HepG2 (cell line): ENCODE data around the gene LDAH. TPM values are rescaled to one million over a fixed set of nuclear protein-coding genes. Genes with fewer than 3 reads are reported as not detected.

Experiments
- AHR ChIP-seq: IDR thresholded peaks from 2 replicates; pipeline ENCODE4 v1.6.1; 2018; ENCODE audit warnings: missing genetic modification reagents, missing compliant biosample characterization
- ATF6 ChIP-seq: sonication (generic); formaldehyde crosslinking; conservative IDR thresholded peaks from 2 replicates; pipeline ENCODE4 v1.4.0; 2020; ENCODE audit warnings: missing genetic modification reagents
- CC2D1A ChIP-seq: sonication (generic); formaldehyde crosslinking; IDR thresholded peaks from 2 replicates; pipeline ENCODE4 v1.8.1; 2023; ENCODE audit warnings: mild to moderate bottlenecking, missing genetic modification reagents
- EEA1 ChIP-seq: sonication (generic); formaldehyde crosslinking; IDR thresholded peaks from 2 replicates; pipeline ENCODE4 v1.5.1; 2020; ENCODE audit warnings: mild to moderate bottlenecking, missing genetic modification reagents, borderline replicate concordance
- FOXP1 ChIP-seq, 2 experiments: fragments of 450-650 bp in 1 of 2; IDR thresholded peaks; 2 replicates each; pipeline ENCODE4 v1.6.1; 2017 to 2018; ENCODE audit warnings: antibody characterized with exemption in 1 of 2
- GTF2F1 ChIP-seq: fragments of 150-350 bp; IDR thresholded peaks from 2 replicates; pipeline ENCODE4 v1.6.1; 2014; ENCODE audit warnings: low read length
- GTF3A ChIP-seq: sonication (generic); formaldehyde crosslinking; conservative IDR thresholded peaks from 2 replicates; pipeline ENCODE4 v1.4.0; 2020; ENCODE audit warnings: mild to moderate bottlenecking, missing genetic modification reagents
- HBP1 ChIP-seq: IDR thresholded peaks from 2 replicates; pipeline ENCODE4 v1.6.1; 2016; ENCODE audit warnings: low read depth, control low read depth
- HNF1B ChIP-seq: sonication (generic); formaldehyde crosslinking; IDR thresholded peaks from 2 replicates; pipeline ENCODE4 v1.5.1; 2020; ENCODE audit warnings: mild to moderate bottlenecking, moderate library complexity, missing genetic modification reagents
- KLF11 ChIP-seq: IDR thresholded peaks from 2 replicates; pipeline ENCODE4 v1.6.1; 2016; ENCODE audit warnings: missing compliant biosample characterization
- MAF1 ChIP-seq: sonication (generic); formaldehyde crosslinking; IDR thresholded peaks from 2 replicates; pipeline ENCODE4 v1.5.0; 2020; ENCODE audit warnings: missing genetic modification reagents, borderline replicate concordance
- NFATC3 ChIP-seq: sonication (generic); formaldehyde crosslinking; IDR thresholded peaks from 2 replicates; pipeline ENCODE4 v1.5.1; 2020; ENCODE audit warnings: mild to moderate bottlenecking, missing genetic modification reagents
- NR2F6 ChIP-seq, 2 experiments: IDR thresholded peaks; 2 replicates each; pipeline ENCODE4 v1.6.1; 2016; ENCODE audit warnings: antibody characterized with exemption in 1 of 2, mild to moderate bottlenecking in 1 of 2
- PLRG1 ChIP-seq: fragments of 450-650 bp; conservative IDR thresholded peaks from 2 replicates; pipeline ENCODE4 v1.6.1; 2016
- POLR2G ChIP-seq: fragments of 200-400 bp; formaldehyde crosslinking; IDR thresholded peaks from 2 replicates; pipeline ENCODE4 v1.6.1; 2018; ENCODE audit warnings: mild to moderate bottlenecking, low read depth, low read length, moderate library complexity
- RAD51 ChIP-seq: fragments of 450-650 bp; IDR thresholded peaks from 2 replicates; pipeline ENCODE4 v1.6.1; 2016; ENCODE audit warnings: borderline replicate concordance
- RFXANK ChIP-seq: IDR thresholded peaks from 2 replicates; pipeline ENCODE4 v1.6.1; 2016
- SSRP1 ChIP-seq: IDR thresholded peaks from 2 replicates; pipeline ENCODE4 v1.6.1; 2016; ENCODE audit warnings: control low read depth
- XRCC5 ChIP-seq: fragments of 200-400 bp; formaldehyde crosslinking; optimal IDR thresholded peaks from 2 replicates; pipeline ENCODE3; 2017; ENCODE audit warnings: mild to moderate bottlenecking, low read length
- ZC3H4 ChIP-seq: sonication (generic); formaldehyde crosslinking; IDR thresholded peaks from 2 replicates; pipeline ENCODE4 v1.4.0; 2020; ENCODE audit warnings: missing genetic modification reagents, borderline replicate concordance
- ZFP82 ChIP-seq: sonication (generic); formaldehyde crosslinking; IDR thresholded peaks from 2 replicates; pipeline ENCODE4 v1.5.1; 2020; ENCODE audit warnings: mild to moderate bottlenecking, missing genetic modification reagents, borderline replicate concordance
- ZKSCAN1 ChIP-seq: fragments of 150-350 bp; IDR thresholded peaks from 2 replicates; pipeline ENCODE4 v1.6.1; 2014; ENCODE audit warnings: low read length
- ZNF124 ChIP-seq: sonication (generic); formaldehyde crosslinking; IDR thresholded peaks from 2 replicates; pipeline ENCODE4 v1.4.0; 2020; ENCODE audit warnings: missing genetic modification reagents
- ZNF350 ChIP-seq: sonication (generic); formaldehyde crosslinking; IDR thresholded peaks from 2 replicates; pipeline ENCODE4 v1.4.0; 2020; ENCODE audit warnings: mild to moderate bottlenecking, low read depth, missing genetic modification reagents, borderline replicate concordance
- ZNF383 ChIP-seq: sonication (generic); formaldehyde crosslinking; IDR thresholded peaks from 2 replicates; pipeline ENCODE4 v1.4.0; 2020; ENCODE audit warnings: missing genetic modification reagents, mild to moderate bottlenecking, borderline replicate concordance
- polyA plus RNA-seq, 8 experiments: library from polyadenylated mRNA; depleted of rRNA in 3 of 8; stranded (reverse) in 7 of 8; unstranded in 1 of 8; fragments of >200 nt; fragmentation: Illumina TruSeq in 4 of 8; extraction: Trizol in 4 of 8; gene quantifications; 2 replicates each; pipeline versions ENCODE4 v1.2.1 to v1.2.3, GENCODE V29; 2011 to 2016; ENCODE audit warnings: low read depth in 4 of 8, missing spikeins in 1 of 8, mixed read lengths in 1 of 8; ENCODE audit not compliant: insufficient read depth in 1 of 8
- total RNA-seq, 5 experiments: library from RNA; depleted of rRNA; stranded (reverse); fragments of >200 nt; fragmentation: Illumina TruSeq; extraction: Trizol; gene quantifications; 2 replicates each; pipeline ENCODE4 v1.2.3, GENCODE V29; 2016; ENCODE audit warnings: low read depth in 1 of 5
- TF ChIP-seq, protein P1 (sequence below): sonication (generic); formaldehyde crosslinking; IDR thresholded peaks from 2 replicates; pipeline ENCODE4 v1.4.0; 2020; ENCODE audit warnings: missing genetic modification reagents

Gene LDAH
- total and polyA plus RNA-seq, 2 of the 13 experiments (the other 11 are each of a cell fraction or from before 2014, with no cell fraction given), result 28.8 to 46.2 TPM

DNA sequence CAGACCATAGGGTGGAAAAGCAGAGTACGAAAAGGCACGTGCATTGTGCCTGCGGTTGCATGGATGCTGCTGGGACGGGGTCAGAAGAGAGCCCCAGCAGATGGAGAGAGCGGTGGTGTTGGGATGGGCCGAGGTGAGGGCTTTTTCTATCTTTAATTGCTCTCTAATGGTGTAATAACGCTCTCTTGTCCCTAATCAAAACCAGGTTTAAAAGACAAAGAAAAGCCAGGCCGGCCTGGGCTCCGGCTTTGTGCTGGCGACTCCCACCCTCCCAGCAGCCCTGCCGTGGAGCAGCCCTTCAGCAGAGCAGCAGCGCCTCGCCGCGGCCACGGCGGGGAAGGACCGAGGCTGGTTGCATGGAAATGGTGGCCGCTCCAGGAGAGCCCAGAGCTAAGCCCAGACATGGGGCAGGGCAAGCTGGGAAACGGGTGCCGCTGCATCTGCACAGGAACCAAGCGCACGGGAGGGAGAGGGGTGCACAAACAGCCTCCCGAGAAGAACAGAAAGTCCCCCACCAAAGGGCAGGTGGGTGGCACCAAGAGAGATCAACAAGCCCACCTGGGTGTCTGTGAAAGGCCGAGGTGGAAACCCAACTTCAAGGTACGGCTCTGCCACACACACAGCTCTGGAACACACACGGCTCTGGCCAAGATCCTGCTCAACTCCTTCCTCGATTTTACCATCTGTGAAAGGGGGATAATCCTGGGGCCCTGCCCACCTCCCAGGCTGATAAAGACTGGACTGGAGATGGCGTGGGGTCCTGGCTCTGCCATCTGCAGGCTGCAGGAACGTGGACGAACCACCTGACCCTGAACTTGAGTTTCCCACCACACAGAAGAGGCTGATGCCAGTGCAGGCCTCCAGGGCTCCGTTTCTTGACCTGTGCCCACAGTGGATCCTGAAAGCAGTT is 187.0 kb downstream of the LDAH start (continued):
- TF ChIP-seq, protein P1, sequence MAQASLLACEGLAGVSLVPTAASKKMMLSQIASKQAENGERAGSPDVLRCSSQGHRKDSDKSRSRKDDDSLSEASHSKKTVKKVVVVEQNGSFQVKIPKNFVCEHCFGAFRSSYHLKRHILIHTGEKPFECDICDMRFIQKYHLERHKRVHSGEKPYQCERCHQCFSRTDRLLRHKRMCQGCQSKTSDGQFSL (CRISPR knock-in tag), result 0 out of 2 replicates have a peak, but pooled peaks have one; percentile 50
- TF ChIP-seq XRCC5, result peak; percentile 78
- 0 out of 2 replicates have a peak, but pooled peaks have one; percentile 37 for TF ChIP-seq ATF6
- peak; percentile 95; the same call in 1 of the 2 replicates for TF ChIP-seq SSRP1
- TF ChIP-seq POLR2G, result no peak
- no peak for TF ChIP-seq GTF2F1
- TF ChIP-seq AHR (CRISPR knock-in tag), result 0 out of 2 replicates have a peak, but pooled peaks have one; percentile 68
- no peak for TF ChIP-seq CC2D1A (CRISPR knock-in tag)
- TF ChIP-seq RAD51, result no peak
- peak; percentile 92 for TF ChIP-seq ZNF350 (CRISPR knock-in tag)
- TF ChIP-seq PLRG1, result no peak
- peak; percentile 94 for TF ChIP-seq HNF1B (CRISPR knock-in tag)
- TF ChIP-seq ZNF124 (CRISPR knock-in tag), result peak; percentile 80; the same call in 1 of the 2 replicates
- TF ChIP-seq ZNF383, result peak; percentile 47; the same call in 1 of the 2 replicates
- TF ChIP-seq GTF3A (CRISPR knock-in tag), result 0 out of 2 replicates have a peak, but pooled peaks have one; percentile 63
- peak; percentile 90; the same call in 1 of the 2 replicates for TF ChIP-seq EEA1
- no peak; the same call in 1 of the 2 replicates for TF ChIP-seq RFXANK (CRISPR knock-in tag)
- TF ChIP-seq NFATC3 (CRISPR knock-in tag), result no peak; the same call in 1 of the 2 replicates
- TF ChIP-seq MAF1 (CRISPR knock-in tag), result no peak
- TF ChIP-seq NR2F6 (IDR thresholded peaks at IDR 0.05), result no peak
- TF ChIP-seq NR2F6 (CRISPR knock-in tag; IDR thresholded peaks at IDR 0.05), result peak; percentile 67; the same call in 1 of the 2 replicates
- TF ChIP-seq KLF11 (CRISPR knock-in tag), result peak; percentile 95
- no peak for TF ChIP-seq ZFP82 (CRISPR knock-in tag)
- no peak for TF ChIP-seq FOXP1 (IDR thresholded peaks at IDR 0.05)
- TF ChIP-seq FOXP1 (CRISPR knock-in tag; IDR thresholded peaks at IDR 0.05), result no peak
- TF ChIP-seq ZKSCAN1, result peak; percentile 48; the same call in 1 of the 2 replicates
- peak; percentile 48; the same call in 1 of the 2 replicates for TF ChIP-seq HBP1 (CRISPR knock-in tag)
- TF ChIP-seq ZC3H4, result no peak
